ENCODE data around the gene PHYKPL. TPM values are rescaled to one million over a fixed set of nuclear protein-coding genes. Genes with fewer than 3 reads are reported as not detected.

Gene PHYKPL
- total and polyA plus RNA-seq, 2 of the 13 experiments (the other 11 are each of a cell fraction or from before 2014, with no cell fraction given), result 18.0 to 78.6 TPM

DNA sequence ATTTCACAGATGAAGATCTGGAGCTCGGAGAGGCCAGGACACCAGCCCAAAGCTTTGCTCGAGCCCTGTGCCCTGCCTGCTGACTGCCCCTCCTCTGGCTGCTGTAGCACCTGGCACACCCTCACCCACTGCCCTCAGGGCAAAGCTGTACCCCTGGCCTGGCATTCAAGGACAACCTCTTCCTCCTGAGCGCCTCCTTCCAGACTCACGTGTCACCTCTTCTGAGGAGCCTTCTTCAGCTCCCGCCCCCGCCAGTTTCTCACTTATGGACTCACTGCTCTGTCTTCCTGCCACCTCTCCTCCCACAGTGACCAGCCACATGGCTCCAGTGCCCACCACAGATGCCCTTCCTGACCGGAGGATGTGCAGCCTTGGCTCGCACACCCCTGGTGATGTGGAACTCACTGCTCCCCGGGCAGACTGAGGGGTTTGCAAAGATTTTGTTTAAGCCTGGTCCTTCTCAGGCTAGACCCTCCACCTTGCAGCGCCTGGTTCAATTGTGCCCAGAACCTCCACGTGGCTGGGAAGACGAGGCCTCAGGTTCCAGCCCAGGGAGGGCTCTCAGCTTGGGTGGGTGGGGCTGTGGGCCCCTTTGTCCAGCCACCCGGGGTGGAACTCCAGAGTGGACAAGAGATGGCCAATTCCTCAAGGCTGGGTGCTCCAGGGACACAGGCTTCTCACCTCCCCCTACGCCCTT is 46.6 kb upstream of the PHYKPL start (continued):
- TF ChIP-seq, protein P1, sequence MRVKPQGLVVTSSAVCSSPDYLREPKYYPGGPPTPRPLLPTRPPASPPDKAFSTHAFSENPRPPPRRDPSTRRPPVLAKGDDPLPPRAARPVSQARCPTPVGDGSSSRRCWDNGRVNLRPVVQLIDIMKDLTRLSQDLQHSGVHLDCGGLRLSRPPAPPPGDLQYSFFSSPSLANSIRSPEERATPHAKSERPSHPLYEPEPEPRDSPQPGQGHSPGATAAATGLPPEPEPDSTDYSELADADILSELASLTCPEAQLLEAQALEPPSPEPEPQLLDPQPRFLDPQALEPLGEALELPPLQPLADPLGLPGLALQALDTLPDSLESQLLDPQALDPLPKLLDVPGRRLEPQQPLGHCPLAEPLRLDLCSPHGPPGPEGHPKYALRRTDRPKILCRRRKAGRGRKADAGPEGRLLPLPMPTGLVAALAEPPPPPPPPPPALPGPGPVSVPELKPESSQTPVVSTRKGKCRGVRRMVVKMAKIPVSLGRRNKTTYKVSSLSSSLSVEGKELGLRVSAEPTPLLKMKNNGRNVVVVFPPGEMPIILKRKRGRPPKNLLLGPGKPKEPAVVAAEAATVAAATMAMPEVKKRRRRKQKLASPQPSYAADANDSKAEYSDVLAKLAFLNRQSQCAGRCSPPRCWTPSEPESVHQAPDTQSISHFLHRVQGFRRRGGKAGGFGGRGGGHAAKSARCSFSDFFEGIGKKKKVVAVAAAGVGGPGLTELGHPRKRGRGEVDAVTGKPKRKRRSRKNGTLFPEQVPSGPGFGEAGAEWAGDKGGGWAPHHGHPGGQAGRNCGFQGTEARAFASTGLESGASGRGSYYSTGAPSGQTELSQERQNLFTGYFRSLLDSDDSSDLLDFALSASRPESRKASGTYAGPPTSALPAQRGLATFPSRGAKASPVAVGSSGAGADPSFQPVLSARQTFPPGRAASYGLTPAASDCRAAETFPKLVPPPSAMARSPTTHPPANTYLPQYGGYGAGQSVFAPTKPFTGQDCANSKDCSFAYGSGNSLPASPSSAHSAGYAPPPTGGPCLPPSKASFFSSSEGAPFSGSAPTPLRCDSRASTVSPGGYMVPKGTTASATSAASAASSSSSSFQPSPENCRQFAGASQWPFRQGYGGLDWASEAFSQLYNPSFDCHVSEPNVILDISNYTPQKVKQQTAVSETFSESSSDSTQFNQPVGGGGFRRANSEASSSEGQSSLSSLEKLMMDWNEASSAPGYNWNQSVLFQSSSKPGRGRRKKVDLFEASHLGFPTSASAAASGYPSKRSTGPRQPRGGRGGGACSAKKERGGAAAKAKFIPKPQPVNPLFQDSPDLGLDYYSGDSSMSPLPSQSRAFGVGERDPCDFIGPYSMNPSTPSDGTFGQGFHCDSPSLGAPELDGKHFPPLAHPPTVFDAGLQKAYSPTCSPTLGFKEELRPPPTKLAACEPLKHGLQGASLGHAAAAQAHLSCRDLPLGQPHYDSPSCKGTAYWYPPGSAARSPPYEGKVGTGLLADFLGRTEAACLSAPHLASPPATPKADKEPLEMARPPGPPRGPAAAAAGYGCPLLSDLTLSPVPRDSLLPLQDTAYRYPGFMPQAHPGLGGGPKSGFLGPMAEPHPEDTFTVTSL (CRISPR knock-in tag; IDR thresholded peaks at IDR 0.05; ENCODE audit: borderline replicate concordance), result no peak
- TF ChIP-seq, protein P2, sequence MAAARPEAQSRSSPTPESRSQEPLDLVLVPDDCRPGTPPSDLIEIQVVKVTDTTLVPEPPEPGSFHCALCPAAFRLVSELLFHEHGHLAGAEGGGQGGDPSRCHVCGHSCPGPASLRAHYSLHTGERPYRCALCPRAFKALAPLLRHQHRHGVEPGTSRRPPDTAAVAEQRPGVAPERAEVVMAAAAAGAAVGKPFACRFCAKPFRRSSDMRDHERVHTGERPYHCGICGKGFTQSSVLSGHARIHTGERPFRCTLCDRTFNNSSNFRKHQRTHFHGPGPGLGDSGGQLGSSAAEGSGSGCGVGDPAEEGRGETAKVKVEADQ (CRISPR knock-in tag; IDR thresholded peaks at IDR 0.05; ENCODE audit: borderline replicate concordance), result no peak
- TF ChIP-seq ZBTB21 (CRISPR knock-in tag; IDR thresholded peaks at IDR 0.05) (no peak), BHLHE40 (IDR thresholded peaks at IDR 0.05; ENCODE audit: low read length) (no peak), ZNF101 (CRISPR knock-in tag; IDR thresholded peaks at IDR 0.05; ENCODE audit: borderline replicate concordance, low read depth) (no peak), IKZF1 (IDR thresholded peaks at IDR 0.05) (no peak)
